Jurkat, Clone E6-1 (cell line): ENCODE measurements around the gene DGKB. TPM values are rescaled to one million over a fixed set of nuclear protein-coding genes. Genes with fewer than 3 reads are reported as not detected.

Experiments used
- DNase-seq: peaks from one replicate; pipeline ENCODE4 v3.0.0-alpha.2; 2011; ENCODE audit warnings: low read depth, low spot score
- H3K4me3 ChIP-seq: 2 replicates; pipeline ENCODE4 v1.5.1; 2011; ENCODE audit warnings: mild to moderate bottlenecking, low read length, control low read depth, moderate library complexity
- polyA plus RNA-seq: library from polyadenylated mRNA; unstranded; fragments of >200 nt; gene quantifications from one replicate; pipeline ENCODE4 v1.2.1, GENCODE V29; 2012; ENCODE audit warnings: missing spikeins; ENCODE audit not compliant: insufficient read length, insufficient read depth

DGKB gene
- polyA plus RNA-seq, result not detected

DNA sequence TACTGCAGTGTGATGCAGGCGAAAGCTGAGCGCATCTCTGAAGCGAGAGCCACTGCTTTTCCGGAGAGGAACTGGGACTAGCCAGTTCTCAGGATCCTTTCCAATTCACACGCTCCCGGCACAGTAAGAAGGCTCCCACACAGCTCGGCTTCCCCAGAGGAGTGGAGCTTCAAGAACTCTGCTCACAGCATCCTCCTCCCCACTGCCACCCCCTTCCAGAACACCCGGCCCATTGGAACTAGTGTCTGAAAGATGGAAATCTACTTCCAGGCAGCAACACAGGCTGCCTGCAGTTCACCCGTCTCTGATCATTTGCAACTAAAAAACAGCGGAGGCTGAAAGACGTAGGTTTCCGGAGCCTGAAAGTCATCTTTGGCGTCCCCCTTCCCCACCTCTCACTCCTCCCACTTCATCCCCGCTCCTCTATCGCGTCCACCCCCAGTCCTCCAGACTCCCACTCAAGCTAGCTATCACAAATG, at the start of gene DGKB:
DGKB (minus strand) TSS at position 163 of the 479 bp plus-strand sequence.
- DNase-seq, result no peak
- H3K4me3 ChIP-seq, result no peak within 1 kb of the TSS

DNA sequence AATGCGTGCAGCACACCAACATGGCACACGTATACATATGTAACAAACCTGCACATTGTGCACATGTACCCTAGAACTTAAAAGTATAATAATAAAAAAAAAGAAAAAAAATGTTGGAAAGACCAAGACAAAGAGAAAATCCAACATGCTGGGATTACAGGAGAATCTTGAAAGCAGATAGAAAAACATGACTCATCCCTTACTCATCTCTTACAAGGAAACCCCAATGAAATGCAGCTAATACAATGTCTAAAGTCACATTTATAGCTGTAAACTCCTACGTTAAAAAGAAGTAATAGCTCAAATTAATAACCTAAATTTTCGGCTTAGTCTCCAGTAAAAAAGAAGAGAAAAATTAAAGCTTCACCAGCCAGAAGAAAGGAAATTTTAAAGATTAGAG, 47.5 kb upstream of the DGKB start:
- no peak overlapping the region for H3K4me3 ChIP-seq
- no peak for DNase-seq

DNA sequence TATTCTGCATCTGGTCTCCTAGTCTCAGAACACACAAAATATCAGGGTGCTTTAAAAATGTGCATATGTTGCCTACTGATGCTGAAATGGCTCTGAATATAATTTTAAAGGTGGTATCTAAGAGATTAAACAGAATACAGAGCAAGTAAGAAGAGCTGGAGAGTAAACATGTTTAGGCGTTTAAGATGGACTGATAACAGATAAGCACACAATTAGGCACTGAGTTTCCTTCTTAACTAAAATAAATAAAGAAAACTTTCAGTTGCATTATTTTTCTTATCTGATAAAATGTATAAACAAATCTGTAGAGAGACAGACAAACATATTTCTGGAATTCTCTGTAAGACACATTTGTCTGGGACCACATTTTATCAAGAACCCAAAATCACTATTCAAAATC, 35.6 kb upstream of the DGKB start:
- DNase-seq, result no peak
- H3K4me3 ChIP-seq, result no peak overlapping the region

DNA sequence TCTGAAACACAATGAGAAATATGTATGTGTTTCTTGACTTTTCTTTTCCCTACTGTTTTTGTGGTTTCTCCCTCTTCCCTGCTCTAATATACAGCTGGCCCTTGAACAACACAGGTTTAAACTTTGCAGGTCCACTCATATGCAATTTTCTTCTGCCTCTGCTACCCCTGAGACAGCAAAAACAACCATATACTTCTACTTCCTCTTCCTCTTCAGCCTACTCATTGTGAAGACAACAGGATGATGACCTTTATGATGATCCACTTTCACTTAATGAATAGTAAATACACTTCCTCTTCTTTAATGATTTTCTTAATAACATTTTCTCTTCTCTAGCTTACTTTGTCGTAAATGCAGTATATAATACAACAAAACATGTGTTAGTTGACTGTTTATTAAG, 35.0 kb upstream of the DGKB start:
- H3K4me3 ChIP-seq, result no peak overlapping the region
- DNase-seq, result no peak

DNA sequence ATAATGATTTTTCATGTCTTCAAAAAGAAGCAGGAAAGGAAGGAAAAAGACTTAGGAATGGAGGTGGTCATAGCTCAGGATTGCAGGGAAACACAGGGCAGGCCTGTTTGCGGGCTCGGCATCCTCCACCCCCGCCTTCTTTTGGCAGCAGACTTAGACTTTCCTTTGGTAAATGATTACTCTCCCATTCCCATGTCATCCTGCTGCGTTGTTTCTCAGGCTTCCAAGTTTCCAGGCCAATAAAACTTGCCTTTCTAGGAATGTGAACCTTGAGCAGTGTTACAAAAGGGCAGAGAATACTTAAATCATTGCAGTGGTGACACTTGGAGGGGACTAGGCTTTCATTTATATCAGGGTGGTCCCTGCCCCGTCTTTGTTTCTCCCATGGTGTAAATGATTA, 34.0 kb upstream of the DGKB start:
- no peak for DNase-seq
- H3K4me3 ChIP-seq, result no peak overlapping the region

DNA sequence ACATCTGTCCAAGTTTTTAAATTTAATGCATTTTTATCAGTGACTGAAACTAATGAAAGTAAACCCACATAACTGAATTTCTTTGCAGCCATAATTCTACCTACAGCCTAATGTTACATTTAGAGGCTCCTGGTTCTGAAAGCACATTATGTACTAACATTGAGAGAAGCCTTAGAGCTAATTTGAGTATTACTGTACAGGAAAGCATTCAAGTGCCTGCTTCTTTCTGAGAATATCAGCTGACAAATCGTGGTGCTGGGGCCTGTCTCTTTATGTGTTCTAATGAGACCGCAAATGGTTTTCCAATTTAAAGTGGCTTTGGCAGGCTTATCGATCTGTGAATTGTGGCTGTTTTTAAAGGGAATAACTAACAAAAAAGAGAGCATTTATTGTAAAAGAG, 32.3 kb upstream of the DGKB start:
- no peak overlapping the region for H3K4me3 ChIP-seq
- no peak for DNase-seq

DNA sequence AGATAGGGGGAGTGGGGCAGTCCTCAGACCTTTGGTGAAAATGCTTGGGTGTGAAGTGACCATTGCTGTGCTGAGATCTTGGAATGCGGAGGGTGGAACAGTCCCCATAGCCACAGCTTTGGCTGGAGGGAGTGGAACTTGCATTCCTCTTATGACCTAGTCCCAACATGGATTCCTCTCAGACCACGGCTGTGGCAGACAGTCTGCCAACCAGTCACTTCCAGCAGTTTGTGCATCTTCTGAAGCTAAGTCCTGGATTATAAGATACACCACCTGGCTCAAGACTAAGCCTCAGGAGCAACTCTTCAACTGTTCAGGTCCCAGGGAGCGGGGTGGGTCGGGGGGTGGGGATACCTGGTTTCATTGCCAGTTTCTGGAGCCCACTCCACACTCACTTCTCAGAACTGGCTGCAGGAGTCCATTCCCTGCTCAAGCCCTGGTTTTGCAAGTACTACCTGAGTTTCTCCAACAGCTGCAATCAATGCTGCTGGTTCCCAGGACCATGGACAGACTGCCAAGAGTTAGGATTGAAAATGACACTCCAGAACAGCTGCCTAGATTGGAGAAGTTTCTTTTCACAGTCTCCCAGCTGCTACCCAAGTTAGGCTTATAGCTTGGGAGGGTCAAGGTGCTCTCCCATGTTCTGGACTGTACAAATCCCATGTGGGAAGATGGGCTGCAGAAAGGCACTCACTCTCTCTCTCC, 29.1 kb upstream of the DGKB start:
- no peak for DNase-seq
- no peak overlapping the region for H3K4me3 ChIP-seq

DNA sequence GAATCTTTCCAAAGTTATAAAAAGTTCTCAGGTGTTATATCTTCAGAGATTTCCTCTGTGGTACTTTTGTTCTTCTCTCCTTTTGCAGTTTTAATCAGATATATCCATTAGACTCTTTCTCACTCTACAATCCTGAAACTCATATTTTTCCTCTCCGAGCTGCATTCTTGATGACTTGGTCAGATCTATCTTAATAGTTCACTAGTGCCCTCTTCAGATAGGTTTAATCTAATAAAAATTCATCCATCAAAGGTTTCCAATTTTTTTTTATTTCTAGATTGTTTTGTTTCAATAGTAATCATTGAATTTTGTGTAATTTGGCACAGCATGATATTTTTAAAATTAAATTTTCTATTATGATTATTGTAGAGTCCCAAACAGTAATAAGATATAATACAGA, 21.8 kb upstream of the DGKB start:
- DNase-seq, result no peak
- no peak overlapping the region for H3K4me3 ChIP-seq

DNA sequence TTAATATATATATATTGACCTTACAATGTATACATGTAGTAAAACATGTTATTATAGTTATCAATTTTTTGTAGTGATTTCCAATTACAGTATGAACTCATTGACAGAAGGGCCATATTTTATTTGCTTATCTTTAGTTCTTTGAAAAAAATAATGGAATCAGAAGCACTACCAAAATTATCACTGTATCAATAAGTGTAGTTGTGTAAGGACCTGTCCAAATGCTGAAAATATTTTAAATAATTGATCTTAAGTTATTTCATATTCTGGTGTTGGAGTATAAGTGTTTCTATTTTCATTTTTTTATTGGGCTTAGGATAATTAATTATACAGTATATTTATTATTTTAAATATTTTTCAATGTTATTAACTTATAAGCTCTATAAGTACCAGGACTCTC, 8.5 kb upstream of the DGKB start:
- no peak for DNase-seq
- no peak overlapping the region for H3K4me3 ChIP-seq

DNA sequence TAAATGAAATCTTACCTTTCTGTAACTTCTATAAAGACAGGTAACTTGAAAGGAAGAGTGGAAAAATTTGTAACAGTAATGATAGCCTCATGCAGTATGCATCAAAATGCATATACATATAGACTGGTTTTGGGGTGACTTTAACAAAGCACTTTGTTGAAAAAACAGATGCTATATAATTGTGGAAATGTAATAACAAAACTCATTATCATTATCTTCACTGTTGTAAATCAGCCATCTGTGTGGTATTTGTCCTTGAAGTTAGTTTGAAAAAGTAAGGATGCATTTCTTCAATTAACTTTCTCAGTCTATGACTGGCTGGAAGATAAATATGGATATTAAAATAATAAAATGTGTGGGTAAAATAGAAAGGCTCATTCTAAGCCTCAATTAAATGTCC, 6.1 kb upstream of the DGKB start:
- no peak for DNase-seq

DNA sequence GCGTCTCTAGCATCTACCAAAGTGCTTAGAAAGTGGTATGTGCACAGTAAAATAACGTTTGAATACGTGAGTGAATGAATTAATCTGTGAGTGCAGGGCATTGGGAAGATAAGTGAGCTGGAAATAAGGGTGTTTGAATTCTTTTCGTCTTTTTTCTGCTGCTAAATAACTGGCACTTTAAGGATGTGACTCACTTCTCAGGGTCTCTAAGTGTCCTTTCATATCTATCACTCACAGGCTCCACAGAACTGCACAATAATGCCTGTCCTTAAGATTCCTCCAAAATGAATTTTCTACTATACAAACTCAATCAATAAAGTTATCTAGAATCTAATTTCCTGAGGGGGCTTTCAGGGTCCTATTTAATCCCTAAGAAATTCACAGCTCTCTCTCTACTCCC, 3.2 kb upstream of the DGKB start:
- no peak overlapping the region for H3K4me3 ChIP-seq
- DNase-seq, result no peak

More for the DNA sequence above, 6.1 kb upstream of the DGKB start:
- H3K4me3 ChIP-seq, result no peak overlapping the region

DNA sequence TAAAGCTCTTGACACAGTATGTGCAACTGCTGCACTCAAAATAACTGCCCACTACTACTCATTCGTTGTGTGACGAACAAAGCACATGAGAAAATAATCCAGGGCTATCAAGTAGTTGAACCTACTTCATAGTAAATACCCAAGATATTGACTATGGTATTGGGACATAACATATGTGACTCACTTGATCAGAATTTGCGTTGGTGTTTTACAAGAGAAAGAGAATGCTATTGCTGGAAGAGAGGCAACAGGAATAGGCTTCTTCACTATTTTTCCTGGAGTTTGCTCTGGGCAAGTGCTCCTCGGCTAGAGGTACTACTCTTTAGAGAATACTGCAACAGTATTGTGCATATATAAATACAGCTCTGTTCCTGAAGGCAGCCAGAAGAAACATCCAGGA, 2.5 kb downstream of the DGKB start:
- no peak for DNase-seq
- no peak overlapping the region for H3K4me3 ChIP-seq

DNA sequence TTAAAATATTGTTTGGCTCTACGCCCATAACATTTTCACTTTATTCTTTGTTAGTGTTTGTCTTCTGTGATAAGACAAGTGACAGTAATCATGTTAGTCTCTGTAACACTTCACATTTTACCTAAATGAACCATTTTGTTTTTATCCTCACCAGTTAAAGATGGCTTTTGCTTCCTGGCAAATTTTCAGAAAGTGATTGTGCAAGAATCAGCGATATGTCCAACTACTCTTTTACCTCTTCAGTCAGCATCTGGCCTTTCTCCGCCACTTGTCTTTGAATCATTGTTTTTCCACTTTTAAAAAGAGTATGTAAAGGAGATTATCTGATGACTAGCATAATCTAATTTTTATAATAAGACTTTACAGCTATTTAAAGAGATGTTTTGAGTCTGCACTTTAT, 3.5 kb downstream of the DGKB start:
- no peak for DNase-seq

DNA sequence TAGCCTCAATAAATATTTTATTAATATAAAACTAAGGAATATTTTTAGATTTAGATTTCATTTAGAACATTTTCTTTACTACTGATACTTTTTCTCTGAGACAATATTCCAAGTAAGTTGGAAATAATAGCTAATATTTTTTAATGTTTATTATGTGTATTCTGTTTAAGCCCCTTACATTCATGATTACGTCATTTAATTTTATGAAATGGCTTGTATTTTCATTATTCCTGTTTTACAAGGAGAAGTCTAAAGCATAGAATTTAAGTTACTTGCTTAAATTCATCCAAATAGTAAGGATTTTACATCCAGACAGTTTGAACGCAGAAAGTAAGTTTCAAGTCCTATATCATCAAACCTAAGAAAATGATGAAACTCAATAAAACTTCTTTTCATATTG, 6.1 kb downstream of the DGKB start:
- H3K4me3 ChIP-seq, result no peak overlapping the region
- DNase-seq, result no peak

More for the DNA sequence above, 3.5 kb downstream of the DGKB start:
- H3K4me3 ChIP-seq, result no peak overlapping the region

DNA sequence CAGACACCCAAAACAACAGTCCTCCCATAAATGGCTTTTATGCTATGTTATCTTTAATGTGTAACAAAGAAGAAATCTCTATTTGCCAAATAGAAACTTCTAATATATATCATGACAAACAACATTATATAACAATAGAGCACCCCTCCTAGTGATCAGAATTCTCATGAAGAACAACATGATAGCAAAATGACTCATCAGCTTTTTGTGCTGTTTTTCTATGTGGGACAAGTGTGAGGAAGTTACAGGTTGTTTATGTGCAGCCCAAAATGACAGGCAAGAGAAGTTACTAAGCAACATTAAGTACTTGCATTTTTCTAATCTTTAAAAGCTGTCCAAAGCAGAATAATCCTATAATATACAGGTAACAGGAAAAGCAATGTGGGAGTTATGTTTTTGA, 7.7 kb downstream of the DGKB start:
- DNase-seq, result no peak
- no peak overlapping the region for H3K4me3 ChIP-seq

DNA sequence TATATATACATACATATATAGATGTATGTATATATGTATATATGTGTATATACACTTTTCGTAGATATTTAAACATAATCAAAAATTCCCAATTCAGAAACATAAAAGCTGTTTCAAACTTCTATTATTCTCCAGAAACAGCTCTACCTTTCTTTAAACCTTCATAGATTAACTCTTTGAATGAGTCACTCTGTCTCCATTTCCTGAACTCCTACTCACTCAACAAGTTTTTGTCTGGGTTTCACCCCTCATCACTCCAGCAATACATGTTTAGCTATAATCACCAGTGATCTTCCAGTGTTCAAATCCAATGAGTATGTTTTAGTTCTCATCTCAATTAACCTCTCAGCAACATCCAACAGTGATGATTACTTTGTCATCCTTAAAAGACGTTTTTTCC, 9.6 kb downstream of the DGKB start:
- no peak overlapping the region for H3K4me3 ChIP-seq
- DNase-seq, result no peak

DNA sequence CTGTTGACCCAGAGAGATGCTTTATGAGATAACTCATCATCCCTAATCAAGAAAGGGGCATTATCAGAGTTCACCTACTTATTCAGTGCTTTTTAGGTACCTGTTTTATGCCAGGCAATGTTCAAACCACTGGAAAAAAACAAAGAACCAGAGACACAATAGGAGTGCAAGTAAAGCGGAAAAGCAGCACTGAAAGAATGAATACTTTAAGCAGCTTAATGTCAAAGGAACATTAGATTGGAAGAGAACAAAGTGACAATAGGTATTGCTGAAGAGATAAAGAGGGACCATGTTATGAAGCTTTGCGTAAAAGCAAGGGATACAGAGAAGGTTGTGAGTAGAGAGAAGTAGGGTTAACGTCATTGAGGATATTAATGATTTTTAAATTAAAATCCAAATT, 11.3 kb downstream of the DGKB start:
- H3K4me3 ChIP-seq, result no peak overlapping the region
- no peak for DNase-seq

DNA sequence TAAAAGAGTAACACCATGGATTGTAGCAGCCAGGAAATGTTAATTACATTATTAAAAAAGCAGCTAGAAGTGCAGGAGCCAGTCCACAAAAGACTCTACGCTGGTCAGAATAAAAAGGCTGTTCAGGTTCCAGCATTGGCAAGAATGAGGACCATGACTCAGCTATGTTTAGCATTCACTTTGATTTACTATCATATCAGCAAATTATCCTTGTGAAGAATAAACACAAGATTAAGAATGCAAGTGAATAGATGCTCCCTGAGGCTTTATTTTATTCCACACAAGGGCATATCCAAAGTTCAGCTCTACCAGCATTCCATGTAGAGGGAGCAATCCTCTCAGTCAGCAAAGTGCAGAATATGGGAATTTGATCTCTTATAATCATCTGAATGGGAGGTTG, 13.6 kb downstream of the DGKB start:
- H3K4me3 ChIP-seq, result no peak overlapping the region
- no peak for DNase-seq

DNA sequence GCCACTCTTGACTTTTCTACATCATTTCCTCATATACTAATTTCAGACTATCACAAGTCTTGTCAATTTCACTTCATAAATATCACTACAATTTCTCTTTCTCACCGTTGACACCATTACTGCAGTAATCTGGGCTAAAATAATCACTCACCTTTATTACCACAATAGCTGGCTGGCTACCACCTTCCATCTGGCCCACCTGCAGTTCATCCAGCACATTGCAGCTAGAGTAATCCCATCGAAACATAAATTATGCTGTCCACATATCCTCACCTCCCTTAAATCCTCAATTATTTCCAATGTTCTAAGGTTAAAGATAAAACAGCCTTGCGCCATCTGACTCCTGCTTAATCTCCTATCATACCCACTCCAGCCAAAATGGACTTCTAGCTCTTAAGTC, 16.0 kb downstream of the DGKB start:
- H3K4me3 ChIP-seq, result no peak overlapping the region
- no peak for DNase-seq

DNA sequence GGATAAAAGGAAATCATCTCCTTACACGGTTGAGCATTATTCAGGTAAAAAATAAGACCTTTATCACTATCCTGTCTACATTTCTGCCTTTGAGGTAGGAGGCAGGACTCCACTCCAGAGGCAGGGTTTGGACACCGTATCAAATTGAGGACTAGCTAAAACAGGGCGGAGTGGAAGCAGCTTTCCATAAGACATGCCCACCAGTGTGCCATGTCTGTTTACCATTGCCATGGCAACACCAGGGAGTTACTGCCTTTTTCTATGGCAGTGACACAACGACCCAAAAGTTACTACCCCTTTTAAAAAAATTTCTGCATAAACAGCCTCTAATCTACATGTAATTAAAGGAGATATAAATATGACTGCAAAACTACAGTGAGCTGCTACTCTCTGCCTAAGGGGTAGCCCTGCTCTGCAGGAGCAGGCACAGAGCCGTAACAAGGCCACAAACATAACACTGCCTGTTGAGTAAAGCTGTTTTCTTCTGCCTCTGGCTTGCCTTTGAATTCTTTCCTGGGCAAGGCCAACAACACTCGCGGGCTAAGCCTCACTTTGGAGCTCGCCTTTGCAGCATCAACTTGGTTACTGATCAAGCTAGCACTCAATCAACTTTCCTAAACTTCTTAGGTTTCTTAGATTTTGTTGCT, 26.5 kb downstream of the DGKB start:
- no peak overlapping the region for H3K4me3 ChIP-seq
- DNase-seq, result no peak

DNA sequence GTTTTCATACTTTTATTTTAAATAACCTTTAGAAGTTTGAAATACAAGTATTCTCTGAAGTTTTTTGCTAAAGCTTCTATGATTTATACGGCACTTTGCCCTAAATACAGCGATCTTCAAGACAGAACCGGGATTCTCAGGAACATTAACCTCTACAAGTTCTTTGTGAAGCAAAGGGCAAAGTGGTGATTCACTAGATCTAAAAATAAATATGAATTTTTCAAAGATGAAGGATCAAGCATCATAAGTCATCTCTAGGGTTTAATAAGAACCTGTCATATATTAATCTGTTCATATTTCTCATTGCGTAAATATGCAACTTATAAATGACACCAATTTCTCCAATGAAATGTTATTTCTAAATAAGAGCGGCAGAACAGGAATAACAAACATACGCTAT, 30.7 kb downstream of the DGKB start:
- no peak overlapping the region for H3K4me3 ChIP-seq
- no peak for DNase-seq
